ENCODE measurements around the gene GLA.

- TF ChIP-seq, protein P1, sequence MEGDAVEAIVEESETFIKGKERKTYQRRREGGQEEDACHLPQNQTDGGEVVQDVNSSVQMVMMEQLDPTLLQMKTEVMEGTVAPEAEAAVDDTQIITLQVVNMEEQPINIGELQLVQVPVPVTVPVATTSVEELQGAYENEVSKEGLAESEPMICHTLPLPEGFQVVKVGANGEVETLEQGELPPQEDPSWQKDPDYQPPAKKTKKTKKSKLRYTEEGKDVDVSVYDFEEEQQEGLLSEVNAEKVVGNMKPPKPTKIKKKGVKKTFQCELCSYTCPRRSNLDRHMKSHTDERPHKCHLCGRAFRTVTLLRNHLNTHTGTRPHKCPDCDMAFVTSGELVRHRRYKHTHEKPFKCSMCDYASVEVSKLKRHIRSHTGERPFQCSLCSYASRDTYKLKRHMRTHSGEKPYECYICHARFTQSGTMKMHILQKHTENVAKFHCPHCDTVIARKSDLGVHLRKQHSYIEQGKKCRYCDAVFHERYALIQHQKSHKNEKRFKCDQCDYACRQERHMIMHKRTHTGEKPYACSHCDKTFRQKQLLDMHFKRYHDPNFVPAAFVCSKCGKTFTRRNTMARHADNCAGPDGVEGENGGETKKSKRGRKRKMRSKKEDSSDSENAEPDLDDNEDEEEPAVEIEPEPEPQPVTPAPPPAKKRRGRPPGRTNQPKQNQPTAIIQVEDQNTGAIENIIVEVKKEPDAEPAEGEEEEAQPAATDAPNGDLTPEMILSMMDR (IDR thresholded peaks at IDR 0.05; ENCODE audit: low read depth, low read length, missing input control) = no peak
- no peak for TF ChIP-seq TAF1 (conservative IDR thresholded peaks at IDR 0.05)
- TF ChIP-seq, protein P2, sequence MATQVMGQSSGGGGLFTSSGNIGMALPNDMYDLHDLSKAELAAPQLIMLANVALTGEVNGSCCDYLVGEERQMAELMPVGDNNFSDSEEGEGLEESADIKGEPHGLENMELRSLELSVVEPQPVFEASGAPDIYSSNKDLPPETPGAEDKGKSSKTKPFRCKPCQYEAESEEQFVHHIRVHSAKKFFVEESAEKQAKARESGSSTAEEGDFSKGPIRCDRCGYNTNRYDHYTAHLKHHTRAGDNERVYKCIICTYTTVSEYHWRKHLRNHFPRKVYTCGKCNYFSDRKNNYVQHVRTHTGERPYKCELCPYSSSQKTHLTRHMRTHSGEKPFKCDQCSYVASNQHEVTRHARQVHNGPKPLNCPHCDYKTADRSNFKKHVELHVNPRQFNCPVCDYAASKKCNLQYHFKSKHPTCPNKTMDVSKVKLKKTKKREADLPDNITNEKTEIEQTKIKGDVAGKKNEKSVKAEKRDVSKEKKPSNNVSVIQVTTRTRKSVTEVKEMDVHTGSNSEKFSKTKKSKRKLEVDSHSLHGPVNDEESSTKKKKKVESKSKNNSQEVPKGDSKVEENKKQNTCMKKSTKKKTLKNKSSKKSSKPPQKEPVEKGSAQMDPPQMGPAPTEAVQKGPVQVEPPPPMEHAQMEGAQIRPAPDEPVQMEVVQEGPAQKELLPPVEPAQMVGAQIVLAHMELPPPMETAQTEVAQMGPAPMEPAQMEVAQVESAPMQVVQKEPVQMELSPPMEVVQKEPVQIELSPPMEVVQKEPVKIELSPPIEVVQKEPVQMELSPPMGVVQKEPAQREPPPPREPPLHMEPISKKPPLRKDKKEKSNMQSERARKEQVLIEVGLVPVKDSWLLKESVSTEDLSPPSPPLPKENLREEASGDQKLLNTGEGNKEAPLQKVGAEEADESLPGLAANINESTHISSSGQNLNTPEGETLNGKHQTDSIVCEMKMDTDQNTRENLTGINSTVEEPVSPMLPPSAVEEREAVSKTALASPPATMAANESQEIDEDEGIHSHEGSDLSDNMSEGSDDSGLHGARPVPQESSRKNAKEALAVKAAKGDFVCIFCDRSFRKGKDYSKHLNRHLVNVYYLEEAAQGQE (IDR thresholded peaks at IDR 0.05) = no peak
- TF ChIP-seq YY1 (IDR thresholded peaks at IDR 0.05) = no peak
- no peak for TF ChIP-seq RAD21 (IDR thresholded peaks at IDR 0.05)
- no peak for TF ChIP-seq RXRA (IDR thresholded peaks at IDR 0.05)
- TF ChIP-seq HNF4G (IDR thresholded peaks at IDR 0.05) = no peak
- TF ChIP-seq, protein P3, sequence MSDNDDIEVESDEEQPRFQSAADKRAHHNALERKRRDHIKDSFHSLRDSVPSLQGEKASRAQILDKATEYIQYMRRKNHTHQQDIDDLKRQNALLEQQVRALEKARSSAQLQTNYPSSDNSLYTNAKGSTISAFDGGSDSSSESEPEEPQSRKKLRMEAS (IDR thresholded peaks at IDR 0.05) = no peak
- TF ChIP-seq EGR1 (IDR thresholded peaks at IDR 0.05; ENCODE audit: low read depth in 2 of 2) = no peak
- no peak for TF ChIP-seq SP1 (IDR thresholded peaks at IDR 0.05)
- TF ChIP-seq ZBTB33 (IDR thresholded peaks at IDR 0.05) = no peak
Measured at GRCh38 chrX:101385026-101385684, 22.6 kb downstream of the GLA start.

Data from liver (tissue), 3 donors.